ENCODE results near the gene CABP5.

Gene CABP5

GRCh38 chr19:48025480-48025879 is 18.4 kb downstream of the CABP5 start:
- TF ChIP-seq, protein P1, sequence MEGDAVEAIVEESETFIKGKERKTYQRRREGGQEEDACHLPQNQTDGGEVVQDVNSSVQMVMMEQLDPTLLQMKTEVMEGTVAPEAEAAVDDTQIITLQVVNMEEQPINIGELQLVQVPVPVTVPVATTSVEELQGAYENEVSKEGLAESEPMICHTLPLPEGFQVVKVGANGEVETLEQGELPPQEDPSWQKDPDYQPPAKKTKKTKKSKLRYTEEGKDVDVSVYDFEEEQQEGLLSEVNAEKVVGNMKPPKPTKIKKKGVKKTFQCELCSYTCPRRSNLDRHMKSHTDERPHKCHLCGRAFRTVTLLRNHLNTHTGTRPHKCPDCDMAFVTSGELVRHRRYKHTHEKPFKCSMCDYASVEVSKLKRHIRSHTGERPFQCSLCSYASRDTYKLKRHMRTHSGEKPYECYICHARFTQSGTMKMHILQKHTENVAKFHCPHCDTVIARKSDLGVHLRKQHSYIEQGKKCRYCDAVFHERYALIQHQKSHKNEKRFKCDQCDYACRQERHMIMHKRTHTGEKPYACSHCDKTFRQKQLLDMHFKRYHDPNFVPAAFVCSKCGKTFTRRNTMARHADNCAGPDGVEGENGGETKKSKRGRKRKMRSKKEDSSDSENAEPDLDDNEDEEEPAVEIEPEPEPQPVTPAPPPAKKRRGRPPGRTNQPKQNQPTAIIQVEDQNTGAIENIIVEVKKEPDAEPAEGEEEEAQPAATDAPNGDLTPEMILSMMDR (IDR thresholded peaks at IDR 0.05; ENCODE audit: insufficient read depth, missing control alignments) = no peak
- DNase-seq (ENCODE audit: insufficient read length, low spot score) = no peak
- no peak for FAIRE-seq

- FAIRE-seq = no peak
These were observed 20.4 kb downstream of the CABP5 start for GRCh38 chr19:48023518-48023917.

DNA sequence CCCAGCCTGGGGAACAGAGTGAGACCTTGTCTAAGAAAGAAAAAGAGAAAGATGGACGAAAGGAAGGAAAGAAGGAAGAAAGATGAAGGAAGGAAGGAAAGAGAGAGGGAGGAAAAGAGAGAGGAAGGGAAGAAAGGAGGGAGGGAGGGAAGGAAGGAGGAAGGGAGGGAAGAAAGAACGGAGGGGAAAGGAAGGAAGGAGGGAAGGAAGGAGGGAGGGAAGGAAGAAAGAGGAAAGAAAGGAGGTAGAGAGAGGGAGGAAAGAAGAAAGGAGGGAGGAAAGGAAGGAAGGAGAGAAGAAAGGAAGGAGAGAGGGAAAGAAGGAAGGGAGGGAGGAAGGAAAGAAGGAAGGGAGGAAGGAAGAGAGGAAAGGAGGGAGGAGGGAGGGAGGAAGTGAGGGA is 20.9 kb downstream of the CABP5 start:
- no peak for DNase-seq (ENCODE audit: insufficient read length, low spot score)
- no peak for FAIRE-seq
- TF ChIP-seq, protein P1 (IDR thresholded peaks at IDR 0.05; ENCODE audit: insufficient read depth, missing control alignments) = no peak

More at GRCh38 chr19:48023518-48023917, 20.4 kb downstream of the CABP5 start:
- no peak for DNase-seq (ENCODE audit: insufficient read length, low spot score)
- TF ChIP-seq, protein P1 (IDR thresholded peaks at IDR 0.05; ENCODE audit: insufficient read depth, missing control alignments) = no peak

GRCh38 chr19:48020686-48021085 is 23.2 kb downstream of the CABP5 start:
- FAIRE-seq = no peak
- TF ChIP-seq, protein P1 (IDR thresholded peaks at IDR 0.05; ENCODE audit: insufficient read depth, missing control alignments) = no peak

DNA sequence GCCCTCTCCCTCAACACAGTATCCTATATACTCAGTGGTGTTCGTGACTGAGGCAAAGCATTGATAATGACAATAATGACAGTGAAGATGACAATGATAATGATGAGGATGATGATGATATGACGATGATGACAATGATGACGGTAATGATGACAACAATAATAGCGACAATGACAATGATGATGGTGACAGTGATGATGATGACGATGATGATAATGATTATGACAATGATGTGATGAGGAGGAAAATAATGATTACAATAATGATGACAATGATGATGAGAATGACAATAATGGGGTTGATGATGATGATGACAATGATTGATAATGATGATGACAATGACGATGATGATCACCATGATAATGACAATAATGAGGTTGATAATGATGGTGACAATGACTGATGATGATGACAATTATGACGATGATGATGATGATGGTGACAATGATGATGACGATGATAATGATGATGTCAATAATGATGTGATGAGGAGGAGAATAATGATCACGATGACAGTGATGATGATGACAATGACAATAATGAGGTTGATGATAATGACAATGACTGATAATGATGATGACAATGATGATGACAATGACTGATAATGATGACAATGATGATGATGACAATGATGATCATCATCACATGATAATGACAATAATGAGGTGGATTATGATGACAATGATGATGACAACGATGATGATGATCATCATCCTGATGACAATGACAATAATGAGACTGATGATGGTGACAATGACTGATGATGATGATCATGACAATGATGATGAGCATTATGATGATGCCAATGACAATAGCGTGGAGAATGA is 32.7 kb downstream of the CABP5 start:
- TF ChIP-seq, protein P1 (IDR thresholded peaks at IDR 0.05; ENCODE audit: insufficient read depth, missing control alignments) = no peak
- no peak for FAIRE-seq
- DNase-seq (ENCODE audit: insufficient read length, low spot score) = no peak

More at GRCh38 chr19:48020686-48021085, 23.2 kb downstream of the CABP5 start:
- DNase-seq (ENCODE audit: insufficient read length, low spot score) = no peak

DNA sequence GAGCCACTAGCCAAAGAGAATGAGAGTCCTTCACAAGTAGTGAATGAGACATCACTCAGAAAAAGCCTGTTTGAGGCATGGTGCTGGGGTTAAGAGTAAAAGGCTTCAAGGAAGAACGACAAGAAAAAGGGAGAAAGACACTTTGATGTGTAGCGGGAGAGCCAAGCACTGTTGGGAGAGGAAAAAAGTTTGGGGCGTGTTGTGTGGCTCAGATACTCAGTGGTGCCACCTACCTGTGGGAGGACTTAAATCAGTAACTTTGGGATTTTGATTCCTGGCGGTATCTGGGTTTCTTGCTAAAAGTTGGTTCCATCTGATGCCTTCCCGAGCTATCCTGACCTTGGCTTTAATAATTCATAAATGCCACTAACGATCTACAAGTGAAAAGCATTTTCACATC is 37.1 kb downstream of the CABP5 start:
- FAIRE-seq (no peak), DNase-seq (ENCODE audit: insufficient read length, low spot score) (no peak)
- TF ChIP-seq, protein P1 (IDR thresholded peaks at IDR 0.05; ENCODE audit: insufficient read depth, missing control alignments) = peak; percentile 11

GRCh38 chr19:48004236-48004635 is 39.6 kb downstream of the CABP5 start:
- TF ChIP-seq, protein P1 (IDR thresholded peaks at IDR 0.05; ENCODE audit: insufficient read depth, missing control alignments) = no peak
- FAIRE-seq = no peak

More at GRCh38 chr19:48004236-48004635, 39.6 kb downstream of the CABP5 start:
- no peak for DNase-seq (ENCODE audit: insufficient read length, low spot score)
